IMR-90 (cell line): ENCODE results near the gene SLC38A7. TPM values are rescaled to one million over a fixed set of nuclear protein-coding genes. Genes with fewer than 3 reads are reported as not detected.

Source experiments
- ATAC-seq: fragments of 200-7000 bp; cut with Tn5 transposase; 2 replicates; pipeline ENCODE4 v1.9.1; 2020; ENCODE audit warnings: low read depth, mild to moderate bottlenecking, moderate library complexity
- BruUV-seq: library from RNA; stranded (reverse); fragments of 400-500 nt; replicated peaks from 2 replicates; lab custom pipeline; 2021; lab: Mats Ljungman, UMichigan
- CTCF ChIA-PET: fragments of 300-600 bp; formaldehyde crosslinking; extraction: SDS; loops from one replicate; lab custom pipeline; 2021; ENCODE audit warnings: antibody characterized with exemption; lab: Yijun Ruan, JAX
- POLR2A ChIA-PET: fragments of 300-600 bp; sonication (Branson Sonifier 250); formaldehyde crosslinking; loops from one replicate; lab custom pipeline; 2022; ENCODE audit warnings: antibody characterized with exemption; ENCODE audit not compliant: unreplicated experiment; lab: Charles Lee
- DNase-seq: peaks from one replicate; pipeline ENCODE4 v3.0.0; 2013
- H2AFZ ChIP-seq: replicated peaks from 2 replicates; pipeline ENCODE3; 2013; ENCODE audit warnings: low read length, mild to moderate bottlenecking; ENCODE audit not compliant: poor library complexity
- H2AK5ac ChIP-seq: 2 replicates; pipeline ENCODE4 v1.6.1; 2013; ENCODE audit warnings: low read depth, low read length, inconsistent platforms
- H2AK9ac ChIP-seq: replicated peaks from 2 replicates; pipeline ENCODE3; 2013; ENCODE audit warnings: mild to moderate bottlenecking, low read depth, low read length, moderate library complexity; ENCODE audit not compliant: poor library complexity
- H2BK120ac ChIP-seq: 2 replicates; pipeline ENCODE4 v1.6.1; 2013; ENCODE audit warnings: low read depth, low read length, inconsistent platforms
- H2BK15ac ChIP-seq: 3 replicates; pipeline ENCODE4 v1.6.1; 2013; ENCODE audit warnings: low read depth, low read length, inconsistent platforms
- H2BK20ac ChIP-seq: 2 replicates; pipeline ENCODE4 v1.6.1; 2013; ENCODE audit warnings: low read depth, mild to moderate bottlenecking, inconsistent platforms, low read length, moderate library complexity
- H2BK5ac ChIP-seq: 2 replicates; pipeline ENCODE4 v1.6.1; 2013; ENCODE audit warnings: mild to moderate bottlenecking, low read depth, low read length, inconsistent platforms; ENCODE audit not compliant: poor library complexity, severe bottlenecking
- H3K14ac ChIP-seq: replicated peaks from 2 replicates; pipeline ENCODE4 v1.6.1; 2013; ENCODE audit warnings: low read depth, low read length, inconsistent platforms
- H3K18ac ChIP-seq: 2 replicates; pipeline ENCODE4 v1.6.1; 2013; ENCODE audit warnings: low read depth, low read length, control low read depth
- H3K23ac ChIP-seq: 2 replicates; pipeline ENCODE4 v1.6.1; 2013; ENCODE audit warnings: low read depth, low read length, inconsistent platforms
- H3K27ac ChIP-seq: 2 replicates; pipeline ENCODE4 v1.5.1; 2013; ENCODE audit warnings: mild to moderate bottlenecking, control low read depth, low read length; ENCODE audit not compliant: insufficient read depth
- H3K27me3 ChIP-seq: 2 replicates; pipeline ENCODE4 v1.6.1; 2013; ENCODE audit warnings: low read length; ENCODE audit not compliant: control insufficient read depth, insufficient read depth
- H3K36me3 ChIP-seq: 2 replicates; pipeline ENCODE4 v1.6.1; 2013; ENCODE audit warnings: low read length, mixed read lengths; ENCODE audit not compliant: control insufficient read depth, insufficient read depth
- H3K4ac ChIP-seq: 2 replicates; pipeline ENCODE4 v1.6.1; 2013; ENCODE audit warnings: low read depth, low read length, inconsistent platforms
- H3K4me1 ChIP-seq: 2 replicates; pipeline ENCODE4 v1.6.1; 2013; ENCODE audit warnings: low read length, mixed read lengths; ENCODE audit not compliant: control insufficient read depth, insufficient read depth
- H3K4me2 ChIP-seq: 2 replicates; pipeline ENCODE4 v1.6.1; 2013; ENCODE audit warnings: low read depth, mild to moderate bottlenecking, control low read depth, low read length, moderate library complexity
- H3K4me3 ChIP-seq: 2 replicates; pipeline ENCODE4 v1.5.1; 2013; ENCODE audit warnings: low read depth, mild to moderate bottlenecking, control low read depth, low read length, moderate library complexity; ENCODE audit not compliant: insufficient read depth
- H3K56ac ChIP-seq: 2 replicates; pipeline ENCODE4 v1.6.1; 2013; ENCODE audit warnings: low read length, inconsistent platforms; ENCODE audit not compliant: insufficient read depth; ENCODE audit errors: extremely low read depth
- H3K79me1 ChIP-seq, 2 experiments: 2 replicates each; pipeline ENCODE4 v1.6.1; 2013; ENCODE audit warnings: low read length in 2 of 2, inconsistent platforms in 1 of 2, low read depth in 1 of 2
- H3K9ac ChIP-seq: 2 replicates; pipeline ENCODE4 v1.6.1; 2013; ENCODE audit warnings: low read depth, low read length, control low read depth
- H3K9me1 ChIP-seq: 2 replicates; pipeline ENCODE4 v1.6.1; 2013; ENCODE audit warnings: low read length, inconsistent platforms; ENCODE audit not compliant: insufficient read depth
- H3K9me3 ChIP-seq: 2 replicates; pipeline ENCODE4 v1.6.1; 2013; ENCODE audit warnings: low read length; ENCODE audit not compliant: control insufficient read depth, insufficient read depth
- H4K20me1 ChIP-seq: 2 replicates; pipeline ENCODE4 v1.6.1; 2013; ENCODE audit warnings: low read length, inconsistent platforms; ENCODE audit not compliant: insufficient read depth
- H4K5ac ChIP-seq: 2 replicates; pipeline ENCODE4 v1.6.1; 2013; ENCODE audit warnings: mild to moderate bottlenecking, low read depth, low read length, control low read depth
- H4K8ac ChIP-seq, 2 experiments: 2 replicates each; pipeline ENCODE4 v1.6.1; 2013; ENCODE audit warnings: low read depth in 2 of 2, low read length in 2 of 2, control low read depth in 1 of 2, inconsistent platforms in 1 of 2
- H4K91ac ChIP-seq: 2 replicates; pipeline ENCODE4 v1.6.1; 2013; ENCODE audit warnings: low read depth, low read length, inconsistent platforms; ENCODE audit not compliant: insufficient read depth
- BHLHE40 ChIP-seq: fragments of 150-350 bp; IDR thresholded peaks from 2 replicates; pipeline ENCODE4 v1.6.1; 2016; ENCODE audit warnings: mild to moderate bottlenecking, low read depth, low read length
- CHD1 ChIP-seq: IDR thresholded peaks from 2 replicates; pipeline ENCODE4 v1.6.1; 2012; ENCODE audit warnings: low read depth, low read length, improper control_type of control experiment
- ELK1 ChIP-seq: fragments of 150-350 bp; IDR thresholded peaks from 2 replicates; pipeline ENCODE4 v1.6.1; 2016; ENCODE audit warnings: low read depth, mild to moderate bottlenecking, low read length, moderate library complexity, borderline replicate concordance
- FOS ChIP-seq: fragments of 150-350 bp; IDR thresholded peaks from 2 replicates; pipeline ENCODE4 v1.6.1; 2016; ENCODE audit warnings: low read depth, low read length
- MAFK ChIP-seq: IDR thresholded peaks from 2 replicates; pipeline ENCODE4 v1.6.1; 2012; ENCODE audit warnings: low read depth, low read length, improper control_type of control experiment
- MAZ ChIP-seq: IDR thresholded peaks from 2 replicates; pipeline ENCODE4 v1.6.1; 2012; ENCODE audit warnings: low read depth, mild to moderate bottlenecking, low read length, improper control_type of control experiment, moderate library complexity, borderline replicate concordance
- NFE2L2 ChIP-seq: fragments of 150-350 bp; IDR thresholded peaks from 2 replicates; pipeline ENCODE4 v1.6.1; 2016; ENCODE audit warnings: low read depth, mild to moderate bottlenecking, low read length
- RAD21 ChIP-seq: IDR thresholded peaks from 2 replicates; pipeline ENCODE4 v1.6.1; 2012; ENCODE audit warnings: low read length, improper control_type of control experiment
- RFX5 ChIP-seq: IDR thresholded peaks from 2 replicates; pipeline ENCODE4 v1.8.0; 2012; ENCODE audit warnings: low read depth, mild to moderate bottlenecking, low read length, moderate library complexity
- SMC3 ChIP-seq: fragments of 150-350 bp; IDR thresholded peaks from 2 replicates; pipeline ENCODE4 v1.6.1; 2016; ENCODE audit warnings: low read depth, mild to moderate bottlenecking, antibody characterized with exemption, low read length, moderate library complexity
- WGBS, 2 experiments: methylation state at CpG; one replicate each; pipeline versions ENCODE4 v1.1.5 to v1.1.7; 2013; ENCODE audit warnings: missing lambda C conversion rate in 2 of 2; ENCODE audit not compliant: insufficient read length in 1 of 2; ENCODE audit errors: extremely low coverage in 2 of 2; 5-methylcytosine and 5-hydroxymethylcytosine counted together
- dilution Hi-C: fragments of 300-500 bp; cut with HindIII; formaldehyde crosslinking; loops from one replicate; pipeline ENCODE4 v1.14.3; 2018; ENCODE audit warnings: low sequenced_read_pairs; ENCODE audit not compliant: unreplicated experiment
- in situ Hi-C: fragments of 300-500 bp; cut with MboI; formaldehyde crosslinking; loops from 3 replicates; pipeline ENCODE4 v1.14.3; 2019; ENCODE audit warnings: low sequenced_read_pairs, inconsistent platforms, mixed read lengths
- intact Hi-C: fragments of 100-400 bp; cut with micrococcal nuclease; formaldehyde crosslinking; loops from 2 replicates; pipeline ENCODE4 v1.10.0; 2022
- polyA plus RNA-seq, 3 experiments: library from polyadenylated mRNA; depleted of rRNA; stranded (reverse); fragments of >200 nt; gene quantifications; 2 replicates each; pipeline ENCODE4 v1.2.3, GENCODE V29; 2012; ENCODE audit warnings: low replicate concordance in 1 of 3
- total RNA-seq: library from RNA; depleted of rRNA; stranded (reverse); fragments of >200 nt; gene quantifications from 2 replicates; pipeline ENCODE4 v1.2.3, GENCODE V29; 2012

SLC38A7 gene
- total and polyA plus RNA-seq, 2 of the 4 experiments (the other 2 are of a cell fraction) = 14.7 to 16.4 TPM

- H2AK5ac ChIP-seq = no peak overlapping the region
- H3K36me3 ChIP-seq = peaks cover 42% of the 10 kb centered on the region
- no peak overlapping the region for H3K4me3 ChIP-seq
- H2BK20ac ChIP-seq = no peak overlapping the region
- 92% methylated on average over 8 of the region's 16 CpGs; no CpG with 5 or more reads in 1 of the 2 experiments for WGBS, 2 experiments
- H3K56ac ChIP-seq = no peak overlapping the region
- H3K79me1 ChIP-seq = peaks cover 10 to 32% of the 10 kb centered on the region in 2 experiments
- no peak for ATAC-seq
- TF ChIP-seq ELK1 (no peak), BHLHE40 (no peak), CHD1 (no peak), RAD21 (no peak), MAFK (no peak), RFX5 (no peak), SMC3 (no peak), FOS (no peak), MAZ (no peak), NFE2L2 (no peak)
- H3K9ac ChIP-seq = no peak overlapping the region
- ChIA-PET POLR2A (no interaction called here), CTCF (interaction anchor here (2.3 kb wide), 1 partner anchor 76 kb away, joined by 8 read pairs; no protein-coding TSS in a partner anchor)
- no peak overlapping the region for H4K8ac ChIP-seq
- peaks cover 8% of the 10 kb centered on the region for H3K4me1 ChIP-seq
- DNase-seq = no peak
- no peak overlapping the region for H3K27ac ChIP-seq
- in situ Hi-C loops = no loop called here
- no peak overlapping the region for H2AK9ac ChIP-seq
- no peak overlapping the region for H3K23ac ChIP-seq
- no peak overlapping the region for H4K91ac ChIP-seq
- no peak overlapping the region for H3K4ac ChIP-seq
- H3K14ac ChIP-seq = no peak overlapping the region
- no peak overlapping the region for H4K5ac ChIP-seq
- no peak overlapping the region for H2AFZ ChIP-seq
- no peaks in the 10 kb centered on the region; the same call in 1 of the 2 replicates for H4K20me1 ChIP-seq
- H3K9me1 ChIP-seq = peaks cover 13% of the 10 kb centered on the region
- intact Hi-C loops = no loop called here
- H2BK15ac ChIP-seq = no peak overlapping the region
- no peak overlapping the region for H3K4me2 ChIP-seq
- H3K27me3 ChIP-seq = no peaks in the 10 kb centered on the region
- no peak overlapping the region for H2BK5ac ChIP-seq
- no peak overlapping the region for H2BK120ac ChIP-seq
- H3K9me3 ChIP-seq = no peaks in the 10 kb centered on the region
- no peak overlapping the region for H3K18ac ChIP-seq
- dilution Hi-C loops = no loop called here
- BruUV-seq = no TSS peak
Observed at GRCh38 chr16:58679763-58680162, 4.8 kb downstream of the SLC38A7 start.
